Peyer's patch (tissue), 4 donors: Measurements from ENCODE around the gene GPR78.

Experiments used
- CTCF ChIP-seq, 6 experiments: fragments of 450-650 bp in 4 of 6; fragments of 200-600 bp in 2 of 6; sonication (generic) in 1 of 6; IDR thresholded peaks; one replicate each; pipeline ENCODE4 v1.5.1; 2017 to 2019; ENCODE audit warnings: antibody characterized with exemption in 6 of 6, mild to moderate bottlenecking in 3 of 6, moderate library complexity in 1 of 6
- POLR2A ChIP-seq, 2 donors: fragments of 450-650 bp; IDR thresholded peaks; one replicate each; pipeline ENCODE4 v1.5.1; 2017; ENCODE audit warnings: antibody characterized with exemption in 2 of 2, mild to moderate bottlenecking in 2 of 2, moderate library complexity in 2 of 2

DNA sequence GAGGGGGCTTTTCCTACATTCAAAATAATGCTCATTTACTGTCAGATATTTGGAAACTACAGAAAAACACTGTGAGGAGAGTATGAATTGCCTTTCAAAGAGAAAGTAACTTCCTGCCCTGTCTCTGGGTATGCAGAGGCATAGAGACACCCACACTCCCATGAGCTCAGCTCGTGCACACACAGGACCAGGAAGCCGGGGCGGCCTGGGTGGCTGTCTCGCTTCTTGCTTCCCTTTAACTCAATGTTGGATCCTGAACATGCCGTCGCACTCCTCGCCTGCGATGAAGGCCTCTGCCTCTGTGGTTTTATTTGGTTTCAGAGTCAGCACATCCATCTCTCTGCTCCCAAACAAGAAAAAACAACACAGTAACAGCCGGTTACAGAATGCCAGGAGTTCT lies 40.1 kb upstream of the GPR78 start:
- TF ChIP-seq CTCF (IDR thresholded peaks at IDR 0.05) (no peak), POLR2A (IDR thresholded peaks at IDR 0.05) (no peak)
